Upper lobe of right lung (tissue), 1 donor: ENCODE data around the gene F10. TPM values are rescaled to one million over a fixed set of nuclear protein-coding genes. Genes with fewer than 3 reads are reported as not detected.

Experiments
- ATAC-seq: fragments of 200-7000 bp; cut with Tn5 transposase; one replicate; pipeline ENCODE4 v1.9.1; 2020; ENCODE audit warnings: mild to moderate bottlenecking, moderate library complexity
- DNase-seq: peaks from one replicate; pipeline ENCODE4 v3.0.0-alpha.2; 2020
- H3K27ac ChIP-seq: fragments of 200-600 bp; one replicate; pipeline ENCODE4 v1.8.0; 2022
- H3K27me3 ChIP-seq: fragments of 200-600 bp; one replicate; pipeline ENCODE4 v1.8.0; 2022; ENCODE audit warnings: mild to moderate bottlenecking
- H3K36me3 ChIP-seq: fragments of 200-600 bp; one replicate; pipeline ENCODE4 v1.8.0; 2022
- H3K4me1 ChIP-seq: fragments of 200-600 bp; one replicate; pipeline ENCODE4 v1.8.0; 2022
- H3K4me3 ChIP-seq: fragments of 200-600 bp; one replicate; pipeline ENCODE4 v1.8.0; 2022; ENCODE audit warnings: mild to moderate bottlenecking
- H3K9me3 ChIP-seq: fragments of 200-600 bp; one replicate; pipeline ENCODE4 v1.8.0; 2022
- CTCF ChIP-seq: fragments of 200-600 bp; IDR thresholded peaks from one replicate; pipeline ENCODE4 v1.8.0; 2022; ENCODE audit warnings: antibody characterized with exemption
- intact Hi-C: fragments of 100-400 bp; cut with DNase I; formaldehyde crosslinking; loops from one replicate; pipeline ENCODE4 v1.11.0; 2022
- total RNA-seq: library from RNA; stranded (reverse); fragmentation: NEBNext Ultra II Directional; extraction: Animal tissue kit (Norgen Biotek cat#: 25700); gene quantifications from one replicate; pipeline ENCODE4 v1.2.1, GENCODE V29; 2021
- donor health status: DM: no; HTN: yes; CAD: no; lungs with severe emphysema.

Gene F10
- total RNA-seq, 1 donor from 2014 or later = 7.9 TPM

- ATAC-seq (no peak), DNase-seq (no peak)
- intact Hi-C loops = no loop called here
- H3K4me3 ChIP-seq = no peak overlapping the region
- no peaks in the 10 kb centered on the region for H3K9me3 ChIP-seq
- no peaks in the 10 kb centered on the region for H3K36me3 ChIP-seq
- TF ChIP-seq CTCF = no peak
- H3K27me3 ChIP-seq = no peaks in the 10 kb centered on the region
- no peaks in the 10 kb centered on the region for H3K4me1 ChIP-seq
- no peak overlapping the region for H3K27ac ChIP-seq
Measured at GRCh38 chr13:113119822-113120189, 2.8 kb upstream of the F10 start.

GRCh38 chr13:113120300-113121182, 2.1 kb upstream of the F10 start:
- no peak overlapping the region for H3K27ac ChIP-seq
- no peaks in the 10 kb centered on the region for H3K36me3 ChIP-seq
- H3K4me1 ChIP-seq = no peaks in the 10 kb centered on the region
- intact Hi-C loops = no loop called here
- H3K27me3 ChIP-seq = no peaks in the 10 kb centered on the region
- DNase-seq (no peak), ATAC-seq (no peak)
- no peaks in the 10 kb centered on the region for H3K9me3 ChIP-seq
- H3K4me3 ChIP-seq = no peak overlapping the region
- TF ChIP-seq CTCF = no peak

GRCh38 chr13:113121183-113121927, 1.2 kb upstream of the F10 start:
- DNase-seq = no peak
- H3K36me3 ChIP-seq = no peaks in the 10 kb centered on the region
- TF ChIP-seq CTCF = no peak
- H3K27me3 ChIP-seq = no peaks in the 10 kb centered on the region
- no peak overlapping the region for H3K27ac ChIP-seq
- ATAC-seq = no peak
- H3K4me1 ChIP-seq = no peaks in the 10 kb centered on the region
- H3K9me3 ChIP-seq = no peaks in the 10 kb centered on the region
- no peak overlapping the region for H3K4me3 ChIP-seq
- intact Hi-C loops = no loop called here

GRCh38 chr13:113121928-113122471, 599 bp upstream of the F10 start:
- ATAC-seq = no peak
- peak overlapping the region; percentile 38 for H3K4me3 ChIP-seq

More at GRCh38 chr13:113121928-113122471, 599 bp upstream of the F10 start:
- no peak for DNase-seq
- Histone ChIP-seq H3K36me3 (no peaks in the 10 kb centered on the region), H3K4me1 (no peaks in the 10 kb centered on the region), H3K27ac (peak overlapping the region; percentile 66), H3K9me3 (no peaks in the 10 kb centered on the region), H3K27me3 (no peaks in the 10 kb centered on the region)
- no peak for TF ChIP-seq CTCF
- intact Hi-C loops = no loop called here
